Adipocyte (in vitro differentiated cells): ENCODE data around the gene CABS1.

ENCODE experiments used
- DNase-seq: peaks from one replicate; pipeline ENCODE4 v3.0.0-alpha.2; 2015; ENCODE audit warnings: low read depth
- H3K27me3 ChIP-seq: replicated peaks from 2 replicates; pipeline ENCODE4 v1.7.0; 2013; ENCODE audit warnings: mild to moderate bottlenecking, low read length, moderate library complexity; ENCODE audit not compliant: control insufficient read depth, insufficient read depth
- H3K36me3 ChIP-seq: 2 replicates; pipeline ENCODE4 v1.7.0; 2013; ENCODE audit warnings: low read length, mild to moderate bottlenecking, moderate library complexity; ENCODE audit not compliant: control insufficient read depth, insufficient read depth, severe bottlenecking
- H3K4me1 ChIP-seq: 2 replicates; pipeline ENCODE4 v1.7.0; 2013; ENCODE audit warnings: mild to moderate bottlenecking, low read length, moderate library complexity; ENCODE audit not compliant: control insufficient read depth, insufficient read depth
- H3K4me3 ChIP-seq: 2 replicates; pipeline ENCODE4 v1.7.0; 2013; ENCODE audit warnings: mild to moderate bottlenecking, low read length, moderate library complexity
- H3K9ac ChIP-seq: 2 replicates; pipeline ENCODE4 v1.7.0; 2013; ENCODE audit warnings: mild to moderate bottlenecking, low read length, moderate library complexity
- H3K9me3 ChIP-seq: 2 replicates; pipeline ENCODE4 v1.7.0; 2013; ENCODE audit warnings: mild to moderate bottlenecking, low read length, moderate library complexity; ENCODE audit not compliant: control insufficient read depth

Gene CABS1

DNA sequence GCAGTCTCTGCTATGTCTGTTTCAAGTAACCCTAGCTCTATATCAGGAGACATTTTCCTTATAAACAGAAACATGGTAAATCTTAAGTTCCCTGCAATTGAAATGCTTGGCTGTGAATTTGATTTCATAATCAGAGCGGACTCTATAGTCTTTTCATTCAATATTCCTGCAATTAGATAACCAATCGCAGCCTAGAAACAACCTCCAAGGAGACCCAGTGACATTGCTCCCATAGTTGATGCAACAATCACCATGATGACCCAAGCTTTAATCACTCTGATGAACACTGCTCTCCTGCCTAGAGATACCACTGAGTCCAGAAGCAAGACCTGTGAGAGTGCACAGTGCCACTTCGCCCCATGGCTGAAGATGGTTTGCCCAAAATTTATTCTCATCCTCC, at the start of gene CABS1:
Gene CABS1 (plus strand): TSS at position 301 of the 400 bp plus-strand sequence. CDS start 59 bp downstream, at position 360.
- H3K4me3 ChIP-seq = no peak within 1 kb of the TSS
- H3K9me3 ChIP-seq = no peaks in the 10 kb centered on the region

DNA sequence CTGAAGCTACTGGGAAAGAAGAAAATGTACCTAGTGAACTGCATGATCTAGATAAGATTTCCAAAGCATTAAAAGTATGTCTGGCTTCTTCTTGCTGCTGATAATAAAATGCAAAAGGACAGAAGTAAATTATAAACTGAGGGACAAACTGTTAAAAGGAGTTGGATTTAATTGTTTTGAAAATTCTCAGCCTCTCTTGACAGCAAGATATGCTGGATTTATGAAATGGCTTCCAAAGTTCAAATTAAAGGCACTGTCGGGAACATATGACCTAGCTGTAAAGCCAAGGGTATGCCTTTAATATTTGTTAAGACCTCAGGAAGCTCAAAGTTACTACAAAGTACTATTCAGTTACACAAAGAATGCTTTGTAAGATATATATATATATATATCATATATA, 46.1 kb upstream of the CABS1 start:
- H3K27me3 ChIP-seq = no peaks in the 10 kb centered on the region
- H3K9me3 ChIP-seq = no peaks in the 10 kb centered on the region
- no peaks in the 10 kb centered on the region for H3K36me3 ChIP-seq
- H3K9ac ChIP-seq = no peak overlapping the region
- no peak for DNase-seq
- no peaks in the 10 kb centered on the region for H3K4me1 ChIP-seq
- H3K4me3 ChIP-seq = no peak overlapping the region

More for the DNA sequence above, at the start of gene CABS1:
- Histone ChIP-seq H3K4me1 (no peaks in the 10 kb centered on the region), H3K36me3 (no peaks in the 10 kb centered on the region), H3K27me3 (no peaks in the 10 kb centered on the region), H3K9ac (no peak within 1 kb of the TSS)
- no peak for DNase-seq

DNA sequence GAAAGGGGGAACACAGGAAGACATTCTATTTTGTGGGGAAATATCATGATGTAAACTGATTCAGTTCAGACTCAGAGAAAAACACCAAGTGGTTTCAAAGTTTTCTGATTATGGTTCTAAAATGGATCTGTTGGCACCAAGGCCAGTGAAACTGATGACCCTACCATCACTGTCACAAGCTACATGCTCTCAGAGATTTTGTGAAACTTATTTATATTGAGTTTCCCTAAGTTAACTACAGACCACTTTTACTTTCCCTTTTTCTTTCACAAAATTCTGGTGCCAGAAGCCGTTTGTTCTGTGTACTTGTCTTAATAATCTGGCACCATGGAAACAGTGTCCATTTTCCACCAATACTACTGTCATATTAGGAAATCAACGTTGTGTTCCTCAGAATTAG, 43.4 kb upstream of the CABS1 start:
- Histone ChIP-seq H3K4me1 (no peaks in the 10 kb centered on the region), H3K9ac (no peak overlapping the region), H3K4me3 (no peak overlapping the region), H3K36me3 (no peaks in the 10 kb centered on the region), H3K9me3 (no peaks in the 10 kb centered on the region), H3K27me3 (no peaks in the 10 kb centered on the region)
- no peak for DNase-seq

DNA sequence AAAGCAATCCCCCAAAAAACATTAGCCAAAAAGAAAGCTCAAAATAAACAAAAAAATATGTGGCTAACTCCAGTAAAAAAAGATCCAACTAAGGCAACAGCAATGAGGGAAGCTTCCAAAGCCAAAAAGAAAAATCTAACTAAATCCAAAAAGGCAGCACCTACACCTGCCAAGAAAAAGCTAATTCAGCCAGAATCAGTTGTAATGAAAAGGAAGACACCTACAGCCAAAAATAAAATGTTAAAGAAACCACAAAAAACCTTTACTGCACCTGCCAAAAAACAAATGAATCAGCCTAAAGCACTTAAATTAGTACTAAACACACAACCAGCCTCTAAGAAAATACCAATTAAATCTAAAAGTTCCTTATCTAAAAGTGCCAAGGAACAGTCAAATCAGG, 37.2 kb upstream of the CABS1 start:
- Histone ChIP-seq H3K9ac (no peak overlapping the region), H3K4me1 (no peaks in the 10 kb centered on the region), H3K27me3 (no peaks in the 10 kb centered on the region), H3K4me3 (no peak overlapping the region), H3K9me3 (no peaks in the 10 kb centered on the region), H3K36me3 (no peaks in the 10 kb centered on the region)
- no peak for DNase-seq

DNA sequence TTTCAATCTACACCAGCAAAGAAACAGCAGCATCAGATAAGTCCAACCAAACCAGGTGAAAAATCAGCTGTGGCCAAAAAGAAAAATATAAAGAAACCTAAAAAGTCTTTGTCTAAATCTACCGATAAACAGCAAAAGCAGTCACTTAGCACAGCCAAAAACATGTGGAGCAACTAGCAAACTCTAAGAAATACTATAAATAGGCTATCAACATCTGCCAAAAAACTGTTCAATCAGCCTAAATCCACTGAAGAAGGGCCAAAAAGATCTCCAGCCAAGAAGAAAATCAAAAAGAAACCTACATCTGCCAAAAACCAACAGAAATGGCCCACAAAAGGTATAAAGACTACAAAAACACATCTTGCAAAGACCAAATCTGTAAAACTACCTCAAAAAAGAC, 36.7 kb upstream of the CABS1 start:
- H3K36me3 ChIP-seq = no peaks in the 10 kb centered on the region
- no peaks in the 10 kb centered on the region for H3K27me3 ChIP-seq
- no peaks in the 10 kb centered on the region for H3K9me3 ChIP-seq
- no peaks in the 10 kb centered on the region for H3K4me1 ChIP-seq
- H3K9ac ChIP-seq = no peak overlapping the region
- H3K4me3 ChIP-seq = no peak overlapping the region
- no peak for DNase-seq

DNA sequence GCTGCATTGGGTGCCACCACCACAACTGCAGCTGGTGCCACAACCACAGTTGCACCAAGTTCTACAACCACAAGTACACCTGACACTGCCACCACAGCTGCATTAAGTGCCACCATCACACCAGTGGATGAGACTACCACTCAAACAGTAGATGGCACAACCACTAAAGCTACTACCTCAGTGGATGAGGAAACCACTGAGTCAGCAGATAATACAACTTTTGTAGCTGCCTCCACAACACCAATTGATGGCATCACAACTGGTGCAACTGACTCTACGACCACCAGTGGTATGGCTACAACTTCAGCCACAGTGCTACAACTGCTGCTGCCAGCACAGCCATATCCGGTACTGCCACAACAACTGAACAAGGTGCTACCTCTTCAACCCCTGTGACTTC, 35.1 kb upstream of the CABS1 start:
- Histone ChIP-seq H3K4me3 (no peak overlapping the region), H3K9ac (no peak overlapping the region), H3K36me3 (no peaks in the 10 kb centered on the region), H3K27me3 (no peaks in the 10 kb centered on the region), H3K4me1 (no peaks in the 10 kb centered on the region), H3K9me3 (no peaks in the 10 kb centered on the region)
- no peak for DNase-seq

- H3K4me3 ChIP-seq = no peak overlapping the region
- H3K9ac ChIP-seq = no peak overlapping the region
- DNase-seq = no peak
- H3K27me3 ChIP-seq = no peaks in the 10 kb centered on the region
- H3K4me1 ChIP-seq = no peaks in the 10 kb centered on the region
- no peaks in the 10 kb centered on the region for H3K36me3 ChIP-seq
- H3K9me3 ChIP-seq = no peaks in the 10 kb centered on the region
These were observed 34.6 kb upstream of the CABS1 start for GRCh38 chr4:70300215-70300614.

DNA sequence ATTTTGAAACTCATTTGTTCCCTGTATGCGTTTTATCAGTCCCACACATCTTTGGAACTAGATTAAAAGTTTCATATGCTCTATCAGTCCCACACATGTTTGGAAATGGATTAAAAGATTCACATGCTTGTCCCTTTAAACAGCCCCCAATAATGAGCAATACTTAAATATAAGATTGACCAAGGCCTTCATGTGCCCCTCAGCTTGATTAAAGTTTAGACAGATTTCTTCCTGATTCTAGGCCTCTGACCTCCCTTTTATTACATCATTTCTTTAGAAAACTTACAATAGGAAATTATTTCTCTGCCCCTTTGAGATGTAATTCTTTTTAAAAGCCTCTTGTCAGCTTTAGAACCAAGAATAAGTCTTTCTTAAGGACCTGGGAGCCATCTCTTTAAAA, 31.7 kb upstream of the CABS1 start:
- no peaks in the 10 kb centered on the region for H3K36me3 ChIP-seq
- no peaks in the 10 kb centered on the region for H3K27me3 ChIP-seq
- no peak overlapping the region for H3K9ac ChIP-seq
- H3K9me3 ChIP-seq = no peaks in the 10 kb centered on the region
- H3K4me1 ChIP-seq = no peaks in the 10 kb centered on the region
- DNase-seq = no peak
- H3K4me3 ChIP-seq = no peak overlapping the region

DNA sequence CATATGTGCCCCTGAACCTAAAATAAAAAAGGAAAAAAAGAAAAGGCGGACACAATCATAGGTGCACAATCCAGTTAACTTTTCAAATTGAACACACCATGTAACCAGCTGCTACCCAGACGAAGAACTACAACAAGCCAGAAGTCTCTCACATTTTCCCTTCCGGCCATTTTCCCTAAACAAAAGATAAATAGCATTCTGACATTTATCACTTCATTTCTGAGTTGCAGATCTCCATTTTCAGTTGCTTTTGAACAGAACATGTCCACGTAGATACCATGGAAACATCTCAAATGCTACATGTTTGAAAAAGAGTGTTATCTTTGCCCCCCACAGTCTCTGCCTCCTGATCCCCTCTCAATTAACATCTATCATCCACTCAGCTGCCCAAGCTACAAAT, 29.2 kb upstream of the CABS1 start:
- H3K9me3 ChIP-seq = no peaks in the 10 kb centered on the region
- no peak overlapping the region for H3K4me3 ChIP-seq
- no peaks in the 10 kb centered on the region for H3K4me1 ChIP-seq
- no peak overlapping the region for H3K9ac ChIP-seq
- no peaks in the 10 kb centered on the region for H3K36me3 ChIP-seq
- no peaks in the 10 kb centered on the region for H3K27me3 ChIP-seq
- no peak for DNase-seq

DNA sequence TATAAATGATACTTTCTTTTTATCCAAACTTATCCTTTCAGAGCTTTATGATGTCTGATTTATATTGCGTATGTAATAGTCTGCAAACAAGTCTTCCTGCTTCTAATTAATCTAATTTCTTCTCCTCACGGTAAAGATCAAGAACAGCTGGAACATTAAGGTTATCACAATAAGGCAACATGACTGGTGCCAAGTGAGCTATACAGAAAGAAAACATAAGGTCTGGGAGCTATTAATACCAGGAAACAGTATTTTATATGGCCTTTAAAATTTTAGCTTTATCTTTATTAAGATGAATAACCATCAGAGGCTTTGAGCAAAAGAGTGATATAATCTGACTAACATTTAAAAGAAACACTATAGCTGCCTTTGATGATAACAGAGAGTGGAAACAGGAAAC, 28.7 kb upstream of the CABS1 start:
- no peak for DNase-seq
- Histone ChIP-seq H3K36me3 (no peaks in the 10 kb centered on the region), H3K4me1 (no peaks in the 10 kb centered on the region)

DNA sequence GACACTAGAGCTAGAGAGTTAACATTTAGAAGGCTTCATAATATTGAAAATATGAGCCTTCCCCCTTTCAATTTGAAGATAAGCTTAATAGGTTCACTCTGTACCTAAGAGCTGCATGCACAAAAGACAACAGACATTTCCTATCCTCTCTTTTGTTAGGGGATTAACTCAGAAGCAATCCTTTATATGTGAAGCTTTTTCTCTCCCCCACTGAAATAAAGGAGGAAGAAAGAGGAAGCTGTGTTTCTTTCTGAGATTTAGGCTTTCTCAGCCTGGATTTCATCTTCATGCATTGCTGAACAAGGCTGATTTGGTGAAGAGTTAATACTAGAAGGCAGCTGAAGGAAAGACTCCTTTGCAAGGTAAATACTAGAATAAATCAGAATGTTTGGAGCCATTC, 21.0 kb upstream of the CABS1 start:
- Histone ChIP-seq H3K36me3 (no peaks in the 10 kb centered on the region), H3K4me3 (no peak overlapping the region), H3K9ac (no peak overlapping the region), H3K9me3 (no peaks in the 10 kb centered on the region), H3K27me3 (no peaks in the 10 kb centered on the region), H3K4me1 (no peaks in the 10 kb centered on the region)
- no peak for DNase-seq

More for the DNA sequence above, 28.7 kb upstream of the CABS1 start:
- no peaks in the 10 kb centered on the region for H3K27me3 ChIP-seq
- no peaks in the 10 kb centered on the region for H3K9me3 ChIP-seq
- no peak overlapping the region for H3K9ac ChIP-seq
- H3K4me3 ChIP-seq = no peak overlapping the region

DNA sequence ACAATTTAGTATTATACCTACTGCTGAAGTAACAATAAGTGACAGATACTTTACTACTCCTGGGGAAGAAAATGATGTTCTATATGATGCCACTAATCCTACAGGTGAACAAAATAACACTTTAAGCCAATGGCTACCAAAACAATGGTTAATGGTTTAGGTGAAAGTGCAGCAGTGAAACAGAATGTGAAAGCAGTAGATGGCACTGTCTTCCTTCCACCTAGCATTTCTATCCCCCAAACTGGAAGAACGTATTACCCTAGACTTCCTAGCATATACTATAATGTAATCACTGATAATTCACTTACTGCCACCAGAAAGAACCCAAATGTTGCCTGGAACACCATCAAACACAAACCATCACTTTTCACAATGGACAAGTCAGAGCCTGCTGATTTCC, 18.9 kb upstream of the CABS1 start:
- no peaks in the 10 kb centered on the region for H3K36me3 ChIP-seq
- H3K4me1 ChIP-seq = no peaks in the 10 kb centered on the region
- DNase-seq = no peak
- H3K9me3 ChIP-seq = no peaks in the 10 kb centered on the region
- no peak overlapping the region for H3K4me3 ChIP-seq
- H3K9ac ChIP-seq = no peak overlapping the region
- peaks cover 2% of the 10 kb centered on the region for H3K27me3 ChIP-seq
